Activated CD4-positive, alpha-beta T cell treated with anti-CD3 and anti-CD28 coated beads for 24 hours (primary cell): Measurements from ENCODE around the gene ICAM4.
"Not testable (repeated sequence)": the region's sequence is repeated elsewhere in the genome, so short reads cannot be mapped to it uniquely, and the experiment has no call there.

Source experiments
- DNase-seq, 2 donors: peaks; one replicate each; pipeline ENCODE4 v3.0.0-alpha.2; 2020; ENCODE audit warnings: low read depth in 2 of 2

Gene ICAM4

DNA sequence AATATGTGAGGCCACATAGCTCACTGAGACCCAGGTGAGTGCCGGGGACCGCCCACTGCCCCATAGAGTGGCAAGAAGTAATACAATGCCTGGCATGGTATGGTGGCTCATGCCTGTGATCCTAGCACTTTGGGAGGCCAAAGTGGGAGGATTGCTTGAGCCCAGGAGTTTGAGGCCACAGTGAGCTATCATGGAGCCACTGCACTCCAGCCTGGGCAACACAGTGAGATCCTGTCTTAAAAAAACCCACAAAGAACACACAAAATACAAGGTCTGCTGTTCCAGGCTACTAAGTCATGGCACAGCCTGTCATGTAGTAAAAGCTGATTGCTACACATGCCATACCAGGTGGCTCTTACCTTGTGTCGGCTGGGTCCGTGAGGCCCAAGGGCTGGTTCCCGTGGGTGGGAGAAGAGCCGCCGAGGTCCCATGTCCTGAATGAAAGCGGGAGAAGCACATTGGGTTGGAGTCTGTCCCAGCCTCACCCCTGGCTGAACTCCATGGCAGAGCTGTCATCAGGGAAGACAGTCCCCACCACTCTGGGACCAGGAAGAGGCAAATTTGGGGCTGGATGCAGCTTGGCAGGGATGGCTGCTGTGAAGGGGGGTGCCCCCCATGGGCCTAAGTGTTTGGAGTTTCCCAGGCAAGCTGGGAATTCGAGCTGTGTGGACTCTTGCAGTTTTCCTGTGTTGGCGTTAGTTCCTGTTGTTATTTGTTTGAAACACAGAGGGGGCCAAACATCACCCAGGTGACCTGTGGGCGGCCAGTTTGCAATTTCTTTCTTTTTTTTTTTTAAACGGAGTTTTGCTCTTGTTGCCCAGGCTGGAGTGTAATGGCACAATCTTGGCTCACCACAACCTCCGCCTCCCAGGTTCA is 32.3 kb downstream of the ICAM4 start:
- DNase-seq: no peak

- no peak for DNase-seq
Observed at GRCh38 chr19:10320602-10321416, 34.1 kb downstream of the ICAM4 start.

DNA sequence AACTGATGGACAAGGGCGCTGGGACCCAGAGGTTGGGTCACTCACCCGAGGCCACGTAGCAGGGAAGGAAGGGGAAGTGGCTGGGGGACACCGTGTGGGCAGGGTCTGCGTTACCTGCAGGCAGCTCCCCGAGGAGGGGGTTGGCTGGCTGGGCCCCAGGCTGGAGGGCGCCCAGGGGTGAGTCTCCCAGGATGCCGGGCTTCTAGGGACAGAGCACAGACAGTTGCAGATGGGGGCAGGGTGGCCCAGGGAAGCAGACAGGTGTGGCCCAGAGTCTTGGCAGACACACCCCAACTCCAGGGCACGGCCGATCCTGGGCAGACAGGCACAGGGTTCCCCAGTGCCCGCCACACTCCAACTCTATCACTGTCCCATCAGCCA is 34.7 kb downstream of the ICAM4 start:
- no peak for DNase-seq

GRCh38 chr19:10321874-10322835 is 35.4 kb downstream of the ICAM4 start:
- DNase-seq: no peak

GRCh38 chr19:10325732-10326131 is 39.0 kb downstream of the ICAM4 start:
- DNase-seq: no peak

DNA sequence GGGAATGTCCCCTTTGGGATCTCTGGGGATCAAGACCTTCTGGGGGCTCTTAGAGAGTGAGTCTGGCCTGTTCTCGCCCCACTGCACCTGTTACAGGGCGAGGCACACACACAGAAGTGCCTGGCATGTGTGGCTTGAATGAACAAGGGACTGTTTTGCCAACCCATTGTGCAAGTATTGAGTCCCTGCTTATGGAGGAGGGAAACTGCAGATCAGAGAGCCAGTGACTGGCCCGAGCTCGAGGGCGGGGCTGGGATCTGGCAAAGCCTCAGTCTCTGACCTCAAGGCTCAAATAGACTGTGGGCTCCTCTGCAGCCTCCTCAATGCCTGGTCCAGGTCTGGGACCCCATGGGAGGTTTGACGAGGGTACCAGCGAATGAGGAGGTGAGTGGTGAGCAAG is 41.0 kb downstream of the ICAM4 start:
- no peak for DNase-seq

GRCh38 chr19:10328558-10329429 is 42.0 kb downstream of the ICAM4 start:
- no peak for DNase-seq

- no peak for DNase-seq
Observed at GRCh38 chr19:10329555-10329954, 42.8 kb downstream of the ICAM4 start.

- DNase-seq: no peak
Observed at GRCh38 chr19:10332158-10332964, 45.6 kb downstream of the ICAM4 start.

GRCh38 chr19:10332965-10333757 is 46.4 kb downstream of the ICAM4 start, which contains the start of gene RAVER1:
Gene RAVER1, minus strand, starts transcription at chr19:10333529. Its CDS starts 22 bp downstream, at chr19:10333507.
- DNase-seq: peak; percentile 97 to 99

GRCh38 chr19:10333758-10334587 is 47.2 kb downstream of the ICAM4 start:
- no peak for DNase-seq

GRCh38 chr19:10334588-10335351 is 48.0 kb downstream of the ICAM4 start:
- DNase-seq: peak; percentile 35 to 61

DNA sequence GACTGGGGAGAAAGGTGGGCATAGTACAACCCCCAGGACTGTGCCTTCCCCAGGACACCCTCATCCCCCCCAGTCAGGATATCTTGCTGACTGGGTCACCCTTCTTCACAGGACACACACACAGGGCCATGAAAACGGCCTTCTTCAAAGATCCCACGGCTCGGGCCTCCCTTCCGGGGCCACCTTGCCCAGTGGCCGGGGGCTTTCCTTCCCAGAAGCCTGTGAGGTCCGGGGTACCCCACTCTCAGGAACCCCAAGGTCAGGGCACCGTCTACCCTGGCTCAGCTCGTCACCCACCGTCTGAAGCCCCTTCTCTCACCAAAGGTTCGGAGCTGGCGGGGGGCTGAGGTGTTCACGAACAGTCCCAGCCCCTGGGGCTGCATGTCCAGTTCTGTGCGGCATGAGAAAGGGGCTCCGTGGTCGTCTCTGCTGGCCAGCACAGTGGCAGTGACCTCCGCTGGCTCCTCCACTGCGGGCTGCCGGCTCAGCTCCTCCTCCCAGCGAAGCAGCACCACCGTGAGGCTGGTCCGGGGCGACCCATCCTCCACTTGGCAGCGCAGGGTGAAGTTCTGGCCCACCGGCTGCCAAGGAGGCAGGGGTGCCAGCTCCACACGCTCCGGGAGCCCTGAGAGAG is 48.7 kb downstream of the ICAM4 start:
- no peak for DNase-seq

- DNase-seq: not testable (repeated sequence)
Observed at GRCh38 chr19:10336725-10337124, 50.0 kb downstream of the ICAM4 start.
